GM18507 (cell line): ENCODE results near the gene BAMBI.

ENCODE experiments used
- DNase-seq: peaks from one replicate; pipeline ENCODE4 v3.0.0; 2011; ENCODE audit warnings: low read depth; ENCODE audit not compliant: insufficient read length; ENCODE audit errors: extremely low spot score
- FAIRE-seq: peaks from 2 replicates; lab custom pipeline; 2011; peaks lifted over from hg19 to GRCh38; lab: Jason Lieb, UNC

The BAMBI gene

GRCh38 chr10:28728366-28728765 lies 51.0 kb downstream of the BAMBI start:
- DNase-seq, result no peak
- no peak for FAIRE-seq

- DNase-seq (no peak), FAIRE-seq (no peak)
Observed at GRCh38 chr10:28730031-28730778, 52.9 kb downstream of the BAMBI start.

GRCh38 chr10:28732091-28732490 lies 54.8 kb downstream of the BAMBI start:
- DNase-seq (no peak), FAIRE-seq (no peak)
